Activated B cell treated with CpG ODN at 0.5 μM for 24 hours (primary cell): ENCODE measurements around the gene KREMEN2. TPM values are rescaled to one million over a fixed set of nuclear protein-coding genes. Genes with fewer than 3 reads are reported as not detected.
"Not testable (repeated sequence)": the region's sequence is repeated elsewhere in the genome, so short reads cannot be mapped to it uniquely, and the experiment has no call there.

Source experiments
- ATAC-seq: fragments of 200-7000 bp; cut with Tn5 transposase; one replicate; pipeline ENCODE4 v1.10.0; 2021; ENCODE audit warnings: low read depth, mild to moderate bottlenecking, moderate library complexity
- CTCF ChIA-PET: fragments of 350-600 bp; sonication (Branson Sonifier 250); formaldehyde crosslinking; loops from one replicate; lab custom pipeline; 2021; ENCODE audit warnings: antibody characterized with exemption; lab: Charles Lee
- POLR2A ChIA-PET: fragments of 350-600 bp; sonication (Branson Sonifier 250); formaldehyde crosslinking; loops from one replicate; lab custom pipeline; 2021; ENCODE audit warnings: antibody characterized with exemption; lab: Charles Lee
- DNase-seq: peaks from one replicate; pipeline ENCODE4 v3.0.0; 2022
- H3K27ac Mint-ChIP-seq: one replicate; pipeline ENCODE4 v1.8.0; 2020; ENCODE audit warnings: mixed read lengths
- H3K27me3 Mint-ChIP-seq: one replicate; pipeline ENCODE4 v1.8.0; 2021; ENCODE audit warnings: mixed read lengths
- H3K36me3 Mint-ChIP-seq: one replicate; pipeline ENCODE4 v1.8.0; 2021; ENCODE audit warnings: low read depth, mixed read lengths
- H3K4me1 Mint-ChIP-seq: one replicate; pipeline ENCODE4 v1.8.0; 2021; ENCODE audit warnings: mixed read lengths
- H3K4me3 Mint-ChIP-seq: one replicate; pipeline ENCODE4 v1.8.0; 2020; ENCODE audit warnings: mild to moderate bottlenecking, mixed read lengths
- H3K9me3 Mint-ChIP-seq: one replicate; pipeline ENCODE4 v1.8.0; 2020; ENCODE audit warnings: mixed read lengths
- intact Hi-C: fragments of 100-400 bp; cut with micrococcal nuclease; formaldehyde crosslinking; loops from one replicate; pipeline ENCODE4 v1.15.1; 2024
- total RNA-seq: library from RNA; stranded (reverse); gene quantifications from 2 replicates; pipeline ENCODE4 v1.2.3, GENCODE V29; 2022
- TF ChIP-seq, protein P1 (sequence below): fragments of 200-600 bp; IDR thresholded peaks from one replicate; pipeline ENCODE4 v1.8.0; 2022; ENCODE audit warnings: antibody characterized with exemption, mild to moderate bottlenecking

Gene KREMEN2
- total RNA-seq, 1 donor from 2014 or later, result 1.7 TPM

DNA sequence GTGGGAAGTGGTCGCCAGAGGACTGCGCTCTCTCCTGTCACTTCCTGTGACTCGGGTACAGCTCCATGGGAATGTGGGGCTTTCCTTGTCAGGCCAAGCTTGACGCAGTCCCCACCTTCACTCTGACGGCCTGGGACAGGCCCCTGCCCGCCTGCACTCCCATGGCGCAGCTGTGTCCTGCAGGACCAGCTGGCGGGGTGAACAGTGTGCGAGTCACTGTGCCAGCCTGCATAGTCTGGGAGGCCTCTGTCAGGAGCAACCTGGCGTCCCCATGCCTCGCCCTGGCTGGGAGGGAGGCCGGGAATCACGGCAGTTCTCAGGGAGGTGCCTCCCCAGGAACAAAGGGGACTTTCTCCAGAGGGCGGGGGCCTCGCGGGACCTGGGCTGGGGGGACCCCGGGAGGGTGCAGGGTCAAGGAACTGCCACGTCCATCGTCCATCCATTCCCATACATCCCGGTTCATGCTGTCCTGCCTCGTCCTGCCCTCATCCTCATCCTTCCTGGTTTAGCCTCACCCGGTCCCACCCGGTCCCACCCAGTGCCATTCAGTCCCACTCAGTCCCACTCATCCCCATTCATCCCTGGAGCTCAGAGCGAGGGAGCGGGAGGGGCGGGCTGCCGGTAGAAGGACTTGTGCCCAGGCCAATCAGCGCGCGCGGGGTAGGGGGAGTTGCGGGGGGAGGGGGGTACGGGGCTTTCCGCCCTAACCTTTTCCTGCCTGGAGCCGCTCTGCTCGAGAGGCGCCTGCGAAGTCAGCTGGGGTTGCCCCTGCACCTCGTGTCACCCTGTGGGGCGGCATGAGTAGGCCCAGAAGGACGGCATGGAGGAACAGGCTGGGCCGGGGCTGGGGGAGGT is 38.9 kb upstream of the KREMEN2 start:
- H3K27me3 Mint-ChIP-seq, result no peaks in the 10 kb centered on the region
- no peak overlapping the region for H3K4me3 Mint-ChIP-seq
- CTCF ChIA-PET, result no interaction called here
- H3K4me1 Mint-ChIP-seq, result peaks cover 10% of the 10 kb centered on the region
- H3K36me3 Mint-ChIP-seq, result peaks cover 11% of the 10 kb centered on the region
- ATAC-seq (no peak), DNase-seq (no peak)
- TF ChIP-seq, protein P1, sequence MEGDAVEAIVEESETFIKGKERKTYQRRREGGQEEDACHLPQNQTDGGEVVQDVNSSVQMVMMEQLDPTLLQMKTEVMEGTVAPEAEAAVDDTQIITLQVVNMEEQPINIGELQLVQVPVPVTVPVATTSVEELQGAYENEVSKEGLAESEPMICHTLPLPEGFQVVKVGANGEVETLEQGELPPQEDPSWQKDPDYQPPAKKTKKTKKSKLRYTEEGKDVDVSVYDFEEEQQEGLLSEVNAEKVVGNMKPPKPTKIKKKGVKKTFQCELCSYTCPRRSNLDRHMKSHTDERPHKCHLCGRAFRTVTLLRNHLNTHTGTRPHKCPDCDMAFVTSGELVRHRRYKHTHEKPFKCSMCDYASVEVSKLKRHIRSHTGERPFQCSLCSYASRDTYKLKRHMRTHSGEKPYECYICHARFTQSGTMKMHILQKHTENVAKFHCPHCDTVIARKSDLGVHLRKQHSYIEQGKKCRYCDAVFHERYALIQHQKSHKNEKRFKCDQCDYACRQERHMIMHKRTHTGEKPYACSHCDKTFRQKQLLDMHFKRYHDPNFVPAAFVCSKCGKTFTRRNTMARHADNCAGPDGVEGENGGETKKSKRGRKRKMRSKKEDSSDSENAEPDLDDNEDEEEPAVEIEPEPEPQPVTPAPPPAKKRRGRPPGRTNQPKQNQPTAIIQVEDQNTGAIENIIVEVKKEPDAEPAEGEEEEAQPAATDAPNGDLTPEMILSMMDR, result no peak
- POLR2A ChIA-PET, result no interaction called here
- intact Hi-C loops, result loop anchor here (5.0 kb wide), 1 partner anchor 37 kb away; the partner anchor contains the start of gene KREMEN2
- H3K27ac Mint-ChIP-seq, result no peak overlapping the region
- no peaks in the 10 kb centered on the region for H3K9me3 Mint-ChIP-seq

DNA sequence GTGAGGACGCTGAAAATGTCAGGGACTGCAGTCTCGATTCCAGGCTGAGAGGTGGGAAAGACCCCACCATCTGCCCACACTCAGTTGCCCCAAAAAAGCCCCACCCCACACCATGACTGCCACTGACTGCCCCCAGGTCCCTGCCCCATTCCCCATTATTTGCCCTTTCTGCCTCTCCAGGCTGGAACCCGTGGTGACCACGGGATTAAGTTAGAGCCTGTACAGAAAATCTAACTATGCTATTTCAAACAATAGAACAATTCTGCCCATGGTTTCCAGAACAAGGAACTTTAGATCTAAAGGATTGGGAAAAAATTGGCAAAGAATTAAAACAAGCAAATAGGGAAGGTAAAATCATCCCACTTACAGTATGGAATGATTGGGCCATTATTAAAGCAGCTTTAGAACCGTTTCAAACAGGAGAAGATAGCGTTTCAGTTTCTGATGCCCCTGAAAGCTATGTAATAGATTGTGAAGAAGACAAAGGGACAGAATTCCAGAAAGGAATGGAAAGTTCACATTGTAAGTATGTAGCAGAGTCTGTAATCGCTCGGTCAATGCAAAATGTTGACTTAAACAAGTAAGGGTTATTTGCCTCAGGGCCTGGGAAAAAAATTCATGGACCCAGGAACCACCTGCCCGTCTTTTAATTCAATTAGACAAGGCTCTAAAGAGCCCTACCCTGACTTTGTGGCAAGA is 38.0 kb upstream of the KREMEN2 start:
- H3K9me3 Mint-ChIP-seq, result no peaks in the 10 kb centered on the region
- no peak for ATAC-seq
- no peak for DNase-seq
- intact Hi-C loops, result loop anchor here (2.0 to 5.0 kb wide), 3 partner anchors 21 to 51 kb away; partner anchors contain the start of gene KREMEN2
- H3K36me3 Mint-ChIP-seq, result peaks cover 11% of the 10 kb centered on the region
- POLR2A ChIA-PET, result interaction anchor here (1.2 kb wide), 2 partner anchors 15 to 20 kb away, joined by 3 to 4 read pairs; no protein-coding TSS in a partner anchor
- no peaks in the 10 kb centered on the region for H3K27me3 Mint-ChIP-seq
- no peak overlapping the region for H3K27ac Mint-ChIP-seq
- CTCF ChIA-PET, result interaction anchor here (0.8 to 1.5 kb wide), 8 partner anchors 9 to 58 kb away, joined by 3 to 10 read pairs (median 4); no protein-coding TSS in a partner anchor
- TF ChIP-seq, protein P1, result no peak
- peaks cover 10% of the 10 kb centered on the region for H3K4me1 Mint-ChIP-seq
- no peak overlapping the region for H3K4me3 Mint-ChIP-seq

DNA sequence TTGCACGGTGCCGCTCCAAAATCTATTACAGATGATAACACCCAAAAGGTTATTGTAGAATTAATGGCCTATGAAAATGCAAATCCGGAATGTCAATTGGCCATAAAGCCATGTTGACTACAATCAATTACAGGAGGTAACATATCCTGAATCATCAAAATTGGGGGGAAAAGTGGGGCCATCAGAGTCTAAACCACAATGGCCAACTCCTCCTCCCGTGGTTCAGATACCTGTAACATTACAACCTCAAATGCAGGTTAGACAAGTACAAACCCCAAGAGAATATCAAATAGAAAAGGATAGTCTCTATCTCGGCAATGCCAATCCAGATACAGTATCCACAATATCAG is 37.5 kb upstream of the KREMEN2 start:
- Mint-ChIP-seq H3K4me3 (no peak overlapping the region), H3K27me3 (no peaks in the 10 kb centered on the region), H3K27ac (no peak overlapping the region), H3K36me3 (peaks cover 11% of the 10 kb centered on the region), H3K4me1 (peaks cover 10% of the 10 kb centered on the region), H3K9me3 (no peaks in the 10 kb centered on the region)
- TF ChIP-seq, protein P1, result no peak
- intact Hi-C loops, result loop anchor here (2.0 to 5.0 kb wide), 3 partner anchors 22 to 52 kb away; partner anchors contain the start of gene KREMEN2
- ChIA-PET POLR2A (interaction anchor here (1.0 to 1.2 kb wide), 3 partner anchors 15 to 55 kb away, joined by 3 to 4 read pairs (median 3); no protein-coding TSS in a partner anchor), CTCF (interaction anchor here (0.8 to 1.5 kb wide), 10 partner anchors 10 to 58 kb away, joined by 3 to 10 read pairs (median 4); partner anchors contain the start of gene KREMEN2)
- DNase-seq, result no peak
- ATAC-seq, result no peak

DNA sequence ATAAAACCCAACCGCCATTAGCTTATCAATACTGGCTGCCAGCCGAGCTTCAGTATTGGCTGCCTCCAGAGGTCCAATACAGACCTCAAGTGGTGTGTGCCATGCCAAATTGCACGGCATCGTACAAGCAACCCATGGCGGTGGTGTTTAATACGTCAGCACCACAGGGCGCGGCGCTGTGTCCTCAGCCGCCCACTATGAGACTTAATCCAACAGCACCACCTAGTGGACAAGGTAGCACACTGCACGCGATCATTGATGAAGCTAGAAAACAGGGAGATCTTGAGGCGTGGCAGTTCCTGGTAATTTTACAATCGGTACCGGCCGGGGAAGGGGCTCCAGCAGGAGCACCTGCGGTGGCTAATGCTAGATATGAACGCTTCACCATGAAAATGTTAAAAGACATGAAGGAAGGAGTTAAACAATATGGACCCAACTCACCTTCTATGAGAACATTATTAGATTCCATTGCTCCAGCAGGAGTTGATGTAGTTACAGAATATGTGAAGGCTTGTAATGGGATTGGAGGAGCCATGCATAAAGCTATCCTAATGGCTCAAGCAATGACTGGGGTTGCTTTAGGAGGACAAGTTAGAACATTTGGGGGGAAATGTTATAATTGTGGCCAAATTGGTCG is 36.9 kb upstream of the KREMEN2 start:
- no peaks in the 10 kb centered on the region for H3K27me3 Mint-ChIP-seq
- intact Hi-C loops, result loop anchor here (1.0 to 5.0 kb wide), 4 partner anchors 22 to 56 kb away; partner anchors contain the start of gene KREMEN2
- H3K27ac Mint-ChIP-seq, result no peak overlapping the region
- TF ChIP-seq, protein P1, result peak; percentile 56
- ATAC-seq, result peak; percentile 100
- ChIA-PET CTCF (interaction anchor here (0.6 to 1.5 kb wide), 16 partner anchors 10 to 89 kb away, joined by 3 to 10 read pairs (median 4); partner anchors contain the start of genes FLYWCH1 and KREMEN2), POLR2A (interaction anchor here (0.6 to 1.2 kb wide), 4 partner anchors 16 to 54 kb away, joined by 3 to 4 read pairs (median 3); partner anchors contain the start of gene FLYWCH2)
- H3K4me1 Mint-ChIP-seq, result peaks cover 10% of the 10 kb centered on the region
- H3K9me3 Mint-ChIP-seq, result no peaks in the 10 kb centered on the region
- peaks cover 10% of the 10 kb centered on the region for H3K36me3 Mint-ChIP-seq
- DNase-seq, result peak; percentile 67
- no peak overlapping the region for H3K4me3 Mint-ChIP-seq

DNA sequence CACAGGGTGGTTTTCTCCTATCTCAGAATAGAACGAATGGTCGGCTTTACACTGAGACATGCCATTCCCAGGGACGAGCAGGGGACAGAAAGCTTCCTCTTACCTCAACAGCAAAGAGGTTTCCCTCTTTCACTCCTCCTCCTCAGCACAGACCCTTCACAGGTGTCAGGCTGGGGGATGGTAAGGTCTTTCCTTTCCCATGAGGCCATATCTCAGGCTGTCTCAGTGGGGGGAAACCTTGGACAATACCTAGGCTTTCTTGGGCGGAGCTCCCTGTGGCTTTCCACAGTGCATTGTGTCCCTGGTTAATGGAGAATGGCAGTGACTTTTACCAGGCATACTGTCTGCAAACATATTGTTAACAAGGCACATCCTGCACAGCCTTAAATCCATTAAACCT is 35.9 kb upstream of the KREMEN2 start:
- CTCF ChIA-PET, POLR2A ChIA-PET, H3K4me1 Mint-ChIP-seq, DNase-seq, ATAC-seq, H3K27ac Mint-ChIP-seq, H3K4me3 Mint-ChIP-seq, H3K9me3 Mint-ChIP-seq, H3K27me3 Mint-ChIP-seq, H3K36me3 Mint-ChIP-seq: not testable (repeated sequence)
- intact Hi-C loops, result loop anchor here (5.0 kb wide), 1 partner anchor 34 kb away; the partner anchor contains the start of gene KREMEN2
